SK-N-SH (cell line): Measurements from ENCODE around the gene COMMD10. TPM values are rescaled to one million over a fixed set of nuclear protein-coding genes. Genes with fewer than 3 reads are reported as not detected.

Experiments
- CTCF ChIA-PET: fragments of 300-600, 350-600 bp; formaldehyde crosslinking; extraction: SDS; loops from one replicate; lab custom pipeline; 2021; lab: Yijun Ruan, JAX
- POLR2A ChIA-PET: fragments of 350-600 bp; sonication (Branson Sonifier 250); formaldehyde crosslinking; extraction: SDS; loops from one replicate; lab custom pipeline; 2020; ENCODE audit warnings: antibody characterized with exemption, inconsistent platforms; lab: Yijun Ruan, JAX
- DNase-seq: peaks from one replicate; pipeline ENCODE4 v3.0.0; 2012
- H2AFZ ChIP-seq: fragments of 200-600 bp; sonication (generic); 2 replicates; pipeline ENCODE4 v1.8.1; 2016; ENCODE audit warnings: antibody characterized with exemption, mild to moderate bottlenecking, low read depth
- H3F3A ChIP-seq: fragments of 200-600 bp; sonication (generic); replicated peaks from 2 replicates; pipeline ENCODE3; 2016; ENCODE audit warnings: antibody characterized with exemption, mild to moderate bottlenecking; ENCODE audit not compliant: insufficient read depth
- H3K27ac ChIP-seq, 2 experiments: fragments of 200-500 bp in 1 of 2; fragments of 200-600 bp in 1 of 2; sonication (Bioruptor generic) in 1 of 2; sonication (generic), shearing (Covaris generic) in 1 of 2; 2 replicates each; pipeline versions ENCODE4 v1.5.1 to v1.6.1; 2014 to 2016; ENCODE audit warnings: low read depth in 2 of 2, inconsistent platforms in 1 of 2, low read length in 1 of 2, mild to moderate bottlenecking in 1 of 2, mixed read lengths in 1 of 2
- H3K27me3 ChIP-seq: fragments of 200-600 bp; sonication (generic), shearing (Covaris generic); 2 replicates; pipeline ENCODE4 v1.6.1; 2016; ENCODE audit warnings: mixed run types; ENCODE audit not compliant: insufficient read depth
- H3K36me3 ChIP-seq, 2 experiments: fragments of 200-500 bp in 1 of 2; fragments of 200-600 bp in 1 of 2; sonication (Bioruptor generic) in 1 of 2; sonication (generic) in 1 of 2; replicated peaks in 1 of 2; 2 replicates each; pipeline versions ENCODE3 to v1.5.1; 2014 to 2016; ENCODE audit warnings: low read length in 1 of 2, mild to moderate bottlenecking in 1 of 2; ENCODE audit not compliant: insufficient read depth in 2 of 2, control insufficient read depth in 1 of 2
- H3K4me1 ChIP-seq, 2 experiments: fragments of 200-500 bp in 1 of 2; fragments of 200-600 bp in 1 of 2; sonication (Bioruptor generic) in 1 of 2; sonication (generic), shearing (Covaris generic) in 1 of 2; 2 replicates each; pipeline versions ENCODE4 v1.5.1 to v1.6.1; 2014 to 2016; ENCODE audit warnings: low read depth in 1 of 2, low read length in 1 of 2, mixed run types in 1 of 2; ENCODE audit not compliant: insufficient read depth in 2 of 2, control insufficient read depth in 1 of 2
- H3K4me2 ChIP-seq: fragments of 200-600 bp; sonication (generic), shearing (Covaris generic); 2 replicates; pipeline ENCODE4 v1.6.1; 2017; ENCODE audit warnings: mixed run types
- H3K4me3 ChIP-seq, 2 experiments: fragments of 200-500 bp in 1 of 2; fragments of 200-600 bp in 1 of 2; sonication (Bioruptor generic) in 1 of 2; sonication (generic), shearing (Covaris generic) in 1 of 2; 2 replicates each; pipeline versions ENCODE4 v1.5.1 to v1.8.1; 2014 to 2016; ENCODE audit warnings: low read depth in 2 of 2, inconsistent platforms in 1 of 2, low read length in 1 of 2, mild to moderate bottlenecking in 1 of 2, mixed read lengths in 1 of 2, moderate library complexity in 1 of 2
- H3K79me2 ChIP-seq: fragments of 200-600 bp; sonication (generic); 2 replicates; pipeline ENCODE4 v1.8.1; 2017; ENCODE audit warnings: mild to moderate bottlenecking; ENCODE audit not compliant: insufficient read depth
- H3K9ac ChIP-seq: fragments of 200-600 bp; sonication (generic); 2 replicates; pipeline ENCODE4 v1.6.1; 2017; ENCODE audit warnings: mixed run types
- H3K9me2 ChIP-seq: fragments of 200-600 bp; sonication (generic); 2 replicates; pipeline ENCODE4 v1.6.1; 2017; ENCODE audit warnings: mixed run types
- H3K9me3 ChIP-seq: fragments of 200-600 bp; sonication (generic); 2 replicates; pipeline ENCODE4 v1.6.1; 2017; ENCODE audit warnings: mixed run types, mild to moderate bottlenecking, moderate library complexity
- H4K20me1 ChIP-seq: fragments of 200-600 bp; sonication (generic); 2 replicates; pipeline ENCODE4 v1.6.1; 2017; ENCODE audit warnings: mild to moderate bottlenecking, mixed run types; ENCODE audit not compliant: insufficient read depth
- CHD2 ChIP-seq: fragments of 150-350 bp; IDR thresholded peaks from 2 replicates; pipeline ENCODE4 v1.6.1; 2018; ENCODE audit warnings: low read length; ENCODE audit not compliant: partially characterized antibody
- ELF1 ChIP-seq: IDR thresholded peaks from 2 replicates; pipeline ENCODE4 v1.4.0; 2012
- FOXJ3 ChIP-seq: sonication (generic); formaldehyde crosslinking; IDR thresholded peaks from 2 replicates; pipeline ENCODE4 v1.5.1; 2020; ENCODE audit warnings: mild to moderate bottlenecking, missing genetic modification reagents
- GABPA ChIP-seq: IDR thresholded peaks from 2 replicates; pipeline ENCODE4 v1.4.0; 2012; ENCODE audit warnings: low read depth, mild to moderate bottlenecking
- GATA2 ChIP-seq: sonication (generic); formaldehyde crosslinking; IDR thresholded peaks from 2 replicates; pipeline ENCODE4 v1.5.0; 2020; ENCODE audit warnings: mild to moderate bottlenecking, missing genetic modification reagents
- JUND ChIP-seq: IDR thresholded peaks from 2 replicates; pipeline ENCODE4 v1.4.0; 2012
- NFIC ChIP-seq: IDR thresholded peaks from 2 replicates; pipeline ENCODE4 v1.4.0; 2012; ENCODE audit warnings: borderline replicate concordance
- POLR2AphosphoS5 ChIP-seq: IDR thresholded peaks from 2 replicates; pipeline ENCODE4 v1.6.1; 2012; ENCODE audit warnings: low read depth, low read length
- RFX5 ChIP-seq: IDR thresholded peaks from 2 replicates; pipeline ENCODE4 v1.6.1; 2012; ENCODE audit warnings: mild to moderate bottlenecking, improper control_type of control experiment, low read length
- SMC3 ChIP-seq: IDR thresholded peaks from 2 replicates; pipeline ENCODE4 v1.6.1; 2012; ENCODE audit warnings: low read depth, low read length, improper control_type of control experiment
- TCF12 ChIP-seq: IDR thresholded peaks from 2 replicates; pipeline ENCODE4 v1.4.0; 2012
- ZBTB33 ChIP-seq: IDR thresholded peaks from 2 replicates; pipeline ENCODE4 v1.4.0; 2012; ENCODE audit warnings: low read depth, borderline replicate concordance
- WGBS: methylation state at CpG from one replicate; pipeline ENCODE4 v1.1.6; 2017; ENCODE audit warnings: low lambda C conversion rate; 5-methylcytosine and 5-hydroxymethylcytosine counted together
- polyA plus RNA-seq, 3 experiments: library from polyadenylated mRNA; depleted of rRNA; stranded (reverse); fragments of >200 nt; gene quantifications; 2 replicates each; pipeline ENCODE4 v1.2.3, GENCODE V29; 2012
- TF ChIP-seq, protein P1 (sequence below): IDR thresholded peaks from 2 replicates; pipeline ENCODE4 v1.6.1; 2012; ENCODE audit warnings: mild to moderate bottlenecking, low read depth, low read length, moderate library complexity

The COMMD10 gene
- polyA plus RNA-seq, 1 of the 3 experiments (the other 2 are of a cell fraction) = 9.4 TPM

GRCh38 chr5:116044073-116044472 lies 40.8 kb upstream of the COMMD10 start:
- WGBS = 61% methylated on average over 3 of the region's 3 CpGs
- POLR2A ChIA-PET = no interaction called here

GRCh38 chr5:116045821-116046220 lies 39.0 kb upstream of the COMMD10 start:
- H4K20me1 ChIP-seq = no peaks in the 10 kb centered on the region
- H3K36me3 ChIP-seq = no peaks in the 10 kb centered on the region
- H3K27me3 ChIP-seq = no peaks in the 10 kb centered on the region
- TF ChIP-seq RFX5 (no peak), POLR2AphosphoS5 (no peak), NFIC (no peak)
- TF ChIP-seq, all 33 proteins: peak for 0
- no peaks in the 10 kb centered on the region for H3K9me2 ChIP-seq
- no peaks in the 10 kb centered on the region for H3K79me2 ChIP-seq
- CTCF ChIA-PET = interaction anchor here (1.1 kb wide), 1 partner anchor 22 kb away, joined by 3 read pairs; no protein-coding TSS in a partner anchor
- 26% methylated on average over 2 of the region's 2 CpGs for WGBS
- no peak overlapping the region for H3K4me2 ChIP-seq
- H3K4me1 ChIP-seq = no peaks in the 10 kb centered on the region
- no peak for DNase-seq
- no peaks in the 10 kb centered on the region for H3K9me3 ChIP-seq
- no peak overlapping the region for H2AFZ ChIP-seq
- no peak overlapping the region for H3K27ac ChIP-seq
- POLR2A ChIA-PET = no interaction called here
- no peak overlapping the region for H3K9ac ChIP-seq
- H3F3A ChIP-seq = no peaks in the 10 kb centered on the region
- no peak overlapping the region for H3K4me3 ChIP-seq

More at GRCh38 chr5:116044073-116044472, 40.8 kb upstream of the COMMD10 start:
- Histone ChIP-seq H4K20me1 (no peaks in the 10 kb centered on the region), H3K27me3 (no peaks in the 10 kb centered on the region), H3K9me2 (no peaks in the 10 kb centered on the region), H3K4me3 (no peak overlapping the region), H3K9ac (no peak overlapping the region), H3K4me2 (no peak overlapping the region), H3K36me3 (no peaks in the 10 kb centered on the region)
- DNase-seq = no peak
- CTCF ChIA-PET = no interaction called here
- no peak for TF ChIP-seq GABPA
- TF ChIP-seq CHD2 = no peak
- TF ChIP-seq, all 33 proteins: peak for 0
- H3K4me1 ChIP-seq = no peaks in the 10 kb centered on the region
- no peaks in the 10 kb centered on the region for H3K9me3 ChIP-seq
- no peak overlapping the region for H3K27ac ChIP-seq
- H3F3A ChIP-seq = no peaks in the 10 kb centered on the region
- H2AFZ ChIP-seq = no peak overlapping the region
- H3K79me2 ChIP-seq = no peaks in the 10 kb centered on the region

DNA sequence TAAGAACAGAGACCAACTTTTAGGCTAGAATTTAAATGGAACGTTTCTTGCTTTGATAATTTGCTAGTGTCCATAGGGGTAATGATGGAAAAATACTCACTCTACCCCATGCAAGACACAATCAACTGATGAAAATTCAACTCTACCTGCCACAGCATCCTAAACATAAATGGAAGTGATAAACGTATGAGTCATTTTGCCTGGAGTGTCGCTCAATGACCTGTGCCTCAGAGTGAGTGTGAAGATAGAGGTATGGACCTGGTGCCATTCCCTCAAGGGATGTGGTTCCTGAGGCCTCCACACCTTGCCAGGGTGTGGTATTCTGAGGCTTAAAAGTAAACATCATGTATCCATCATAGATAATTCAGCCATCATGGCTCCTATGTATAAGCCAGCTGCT lies 38.6 kb upstream of the COMMD10 start:
- Histone ChIP-seq H3K9me3 (no peaks in the 10 kb centered on the region), H3K4me3 (no peak overlapping the region), H3K27ac (no peak overlapping the region), H3K27me3 (no peaks in the 10 kb centered on the region), H3K9ac (no peak overlapping the region), H3K36me3 (no peaks in the 10 kb centered on the region), H3F3A (no peaks in the 10 kb centered on the region), H3K79me2 (no peaks in the 10 kb centered on the region), H2AFZ (no peak overlapping the region), H4K20me1 (no peaks in the 10 kb centered on the region), H3K9me2 (no peaks in the 10 kb centered on the region), H3K4me2 (no peak overlapping the region), H3K4me1 (no peaks in the 10 kb centered on the region)
- no peak for DNase-seq
- ChIA-PET POLR2A (no interaction called here), CTCF (interaction anchor here (1.1 kb wide), 1 partner anchor 22 kb away, joined by 3 read pairs; no protein-coding TSS in a partner anchor)
- WGBS = 42% methylated on average over 3 of the region's 3 CpGs
- no peak for TF ChIP-seq FOXJ3 (CRISPR knock-in tag)
- TF ChIP-seq TCF12 = no peak

DNA sequence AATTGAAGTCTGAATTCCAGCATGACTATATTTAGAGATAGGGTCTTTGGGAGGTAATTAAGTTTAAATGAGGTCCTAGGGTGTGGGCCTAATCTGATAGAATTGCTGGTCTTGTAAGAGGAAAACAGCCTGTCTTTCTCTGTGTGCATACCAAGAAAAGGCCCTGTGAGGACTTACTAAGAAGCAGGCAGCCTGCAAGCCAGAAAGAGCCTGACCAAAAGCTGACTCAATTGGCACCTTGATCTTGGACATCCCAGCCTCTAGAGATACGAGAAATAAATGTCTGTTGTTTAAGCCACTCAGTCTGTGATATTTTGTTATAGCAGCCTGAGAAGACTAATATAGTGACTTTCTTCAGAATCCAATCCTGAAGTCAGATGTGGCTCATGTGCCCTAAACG lies 38.0 kb upstream of the COMMD10 start:
- Histone ChIP-seq H3K4me2 (no peak overlapping the region), H3K4me1 (no peaks in the 10 kb centered on the region), H2AFZ (no peak overlapping the region), H3K9ac (no peak overlapping the region), H3K9me2 (no peaks in the 10 kb centered on the region), H3K4me3 (no peak overlapping the region), H3K27ac (no peak overlapping the region), H3K27me3 (no peaks in the 10 kb centered on the region), H4K20me1 (no peaks in the 10 kb centered on the region), H3F3A (no peaks in the 10 kb centered on the region), H3K79me2 (no peaks in the 10 kb centered on the region), H3K36me3 (no peaks in the 10 kb centered on the region), H3K9me3 (no peaks in the 10 kb centered on the region)
- no peak for DNase-seq
- WGBS = 65% methylated on average over 2 of the region's 2 CpGs
- CTCF ChIA-PET = no interaction called here
- POLR2A ChIA-PET = no interaction called here
- TF ChIP-seq GATA2 (CRISPR knock-in tag) (no peak), SMC3 (no peak), GABPA (no peak), ELF1 (no peak), ZBTB33 (no peak), JUND (no peak), RFX5 (no peak)
- TF ChIP-seq, protein P1, sequence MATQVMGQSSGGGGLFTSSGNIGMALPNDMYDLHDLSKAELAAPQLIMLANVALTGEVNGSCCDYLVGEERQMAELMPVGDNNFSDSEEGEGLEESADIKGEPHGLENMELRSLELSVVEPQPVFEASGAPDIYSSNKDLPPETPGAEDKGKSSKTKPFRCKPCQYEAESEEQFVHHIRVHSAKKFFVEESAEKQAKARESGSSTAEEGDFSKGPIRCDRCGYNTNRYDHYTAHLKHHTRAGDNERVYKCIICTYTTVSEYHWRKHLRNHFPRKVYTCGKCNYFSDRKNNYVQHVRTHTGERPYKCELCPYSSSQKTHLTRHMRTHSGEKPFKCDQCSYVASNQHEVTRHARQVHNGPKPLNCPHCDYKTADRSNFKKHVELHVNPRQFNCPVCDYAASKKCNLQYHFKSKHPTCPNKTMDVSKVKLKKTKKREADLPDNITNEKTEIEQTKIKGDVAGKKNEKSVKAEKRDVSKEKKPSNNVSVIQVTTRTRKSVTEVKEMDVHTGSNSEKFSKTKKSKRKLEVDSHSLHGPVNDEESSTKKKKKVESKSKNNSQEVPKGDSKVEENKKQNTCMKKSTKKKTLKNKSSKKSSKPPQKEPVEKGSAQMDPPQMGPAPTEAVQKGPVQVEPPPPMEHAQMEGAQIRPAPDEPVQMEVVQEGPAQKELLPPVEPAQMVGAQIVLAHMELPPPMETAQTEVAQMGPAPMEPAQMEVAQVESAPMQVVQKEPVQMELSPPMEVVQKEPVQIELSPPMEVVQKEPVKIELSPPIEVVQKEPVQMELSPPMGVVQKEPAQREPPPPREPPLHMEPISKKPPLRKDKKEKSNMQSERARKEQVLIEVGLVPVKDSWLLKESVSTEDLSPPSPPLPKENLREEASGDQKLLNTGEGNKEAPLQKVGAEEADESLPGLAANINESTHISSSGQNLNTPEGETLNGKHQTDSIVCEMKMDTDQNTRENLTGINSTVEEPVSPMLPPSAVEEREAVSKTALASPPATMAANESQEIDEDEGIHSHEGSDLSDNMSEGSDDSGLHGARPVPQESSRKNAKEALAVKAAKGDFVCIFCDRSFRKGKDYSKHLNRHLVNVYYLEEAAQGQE = no peak
